ENCODE results near the gene UPF3A.
"Not testable (repeated sequence)": the region's sequence is repeated elsewhere in the genome, so short reads cannot be mapped to it uniquely, and the experiment has no call there.

UPF3A gene

GRCh38 chr13:114281351-114282040, at the start of gene UPF3A:
UPF3A (plus strand) TSS chr13:114281601; CDS start chr13:114281640, 39 bp downstream.
- peak; percentile 93 for DNase-seq

GRCh38 chr13:114231886-114232285, 49.5 kb upstream of the UPF3A start:
- no peak for DNase-seq

- no peak for DNase-seq
These were observed 47.1 kb upstream of the UPF3A start for GRCh38 chr13:114234266-114234644.

GRCh38 chr13:114234645-114235421, 46.6 kb upstream of the UPF3A start, which contains the start of gene CDC16:
CDC16 (plus strand) TSS chr13:114234897; CDS start chr13:114235085, 188 bp downstream.
- peak; percentile 90 for DNase-seq

GRCh38 chr13:114235697-114236096, 45.7 kb upstream of the UPF3A start:
- DNase-seq, result no peak

- no peak for DNase-seq
These were observed 45.2 kb upstream of the UPF3A start for GRCh38 chr13:114236227-114236626.

- DNase-seq, result no peak
These were observed 43.8 kb upstream of the UPF3A start for GRCh38 chr13:114237415-114238112.

GRCh38 chr13:114241918-114242317, 39.5 kb upstream of the UPF3A start:
- no peak for DNase-seq

GRCh38 chr13:114243971-114244370, 37.4 kb upstream of the UPF3A start:
- no peak for DNase-seq

GRCh38 chr13:114244637-114245036, 36.8 kb upstream of the UPF3A start:
- no peak for DNase-seq

- no peak for DNase-seq
These were observed 33.4 kb upstream of the UPF3A start for GRCh38 chr13:114248011-114248410.

GRCh38 chr13:114249077-114249476, 32.3 kb upstream of the UPF3A start:
- no peak for DNase-seq

GRCh38 chr13:114251639-114252440, 29.6 kb upstream of the UPF3A start:
- DNase-seq, result not testable (repeated sequence)

GRCh38 chr13:114256547-114256946, 24.9 kb upstream of the UPF3A start:
- peak; percentile 25 for DNase-seq

GRCh38 chr13:114257014-114257413, 24.4 kb upstream of the UPF3A start:
- no peak for DNase-seq

GRCh38 chr13:114258589-114258988, 22.8 kb upstream of the UPF3A start:
- DNase-seq, result no peak

GRCh38 chr13:114259374-114259773, 22.0 kb upstream of the UPF3A start:
- no peak for DNase-seq

GRCh38 chr13:114259974-114260373, 21.4 kb upstream of the UPF3A start:
- no peak for DNase-seq

GRCh38 chr13:114260814-114261213, 20.6 kb upstream of the UPF3A start:
- DNase-seq, result no peak

- no peak for DNase-seq
These were observed 20.0 kb upstream of the UPF3A start for GRCh38 chr13:114261328-114261965.

GRCh38 chr13:114263578-114263977, 17.8 kb upstream of the UPF3A start:
- no peak for DNase-seq

- DNase-seq, result not testable (repeated sequence)
These were observed 17.1 kb upstream of the UPF3A start for GRCh38 chr13:114264313-114264712.
